GM21447 (cell line): ENCODE measurements around the gene FOLR3.
"Not testable (repeated sequence)": the region's sequence is repeated elsewhere in the genome, so short reads cannot be mapped to it uniquely, and the experiment has no call there.

Experiments used
- ATAC-seq: cut with Tn5 transposase; IDR thresholded peaks from one replicate; pipeline ENCODE4 v1.9.1; 2021; ENCODE audit not compliant: unreplicated experiment

FOLR3 gene

GRCh38 chr11:72162891-72163492 is 27.5 kb downstream of the FOLR3 start:
- no peak for ATAC-seq

DNA sequence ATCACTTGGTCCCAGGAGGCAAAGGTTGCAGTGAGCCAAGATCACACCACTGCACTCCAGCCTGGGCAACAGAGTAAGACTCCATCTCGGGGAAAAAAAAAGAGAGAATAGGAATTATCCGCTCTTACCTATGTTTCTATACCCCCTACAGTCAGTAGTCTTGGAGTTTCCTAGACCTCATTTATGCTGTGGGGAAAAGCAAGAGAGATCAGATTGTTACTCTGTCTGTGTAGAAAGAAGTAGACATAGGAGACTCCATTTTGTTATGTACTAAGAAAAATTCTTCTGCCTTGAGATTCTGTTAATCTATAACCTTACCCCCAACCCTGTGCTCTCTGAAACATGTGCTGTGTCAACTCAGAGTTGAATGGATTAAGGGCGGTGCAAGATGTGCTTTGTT is 28.7 kb downstream of the FOLR3 start:
- not testable (repeated sequence) for ATAC-seq

DNA sequence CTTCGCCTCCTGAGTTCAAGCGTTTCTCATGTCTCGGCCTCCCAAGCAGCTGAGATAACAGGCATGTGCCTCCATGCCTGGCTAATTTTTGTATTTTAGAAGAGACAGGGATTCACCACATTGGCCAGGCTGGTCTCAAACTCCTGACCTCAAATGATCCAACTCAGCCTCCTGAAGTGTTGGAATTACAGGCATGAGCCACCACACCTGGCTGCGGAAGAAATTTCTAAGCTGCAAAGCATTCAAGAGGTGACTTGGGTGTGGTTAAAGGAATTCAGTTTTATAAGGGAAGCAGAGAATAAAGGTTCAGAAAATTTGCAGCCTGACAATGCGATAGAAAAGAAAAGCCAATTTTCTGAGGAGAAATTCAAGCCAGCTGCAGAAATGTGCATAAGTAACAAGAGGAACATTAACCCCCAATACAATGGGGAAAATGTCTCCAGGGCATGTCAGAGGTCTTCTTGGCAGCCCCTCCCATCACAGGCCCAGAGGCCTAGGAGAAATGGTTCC is 33.6 kb downstream of the FOLR3 start:
- not testable (repeated sequence) for ATAC-seq

- ATAC-seq: not testable (repeated sequence)
These were observed 34.2 kb downstream of the FOLR3 start for GRCh38 chr11:72169754-72170153.

- not testable (repeated sequence) for ATAC-seq
These were observed 36.5 kb downstream of the FOLR3 start for GRCh38 chr11:72172043-72172442.

DNA sequence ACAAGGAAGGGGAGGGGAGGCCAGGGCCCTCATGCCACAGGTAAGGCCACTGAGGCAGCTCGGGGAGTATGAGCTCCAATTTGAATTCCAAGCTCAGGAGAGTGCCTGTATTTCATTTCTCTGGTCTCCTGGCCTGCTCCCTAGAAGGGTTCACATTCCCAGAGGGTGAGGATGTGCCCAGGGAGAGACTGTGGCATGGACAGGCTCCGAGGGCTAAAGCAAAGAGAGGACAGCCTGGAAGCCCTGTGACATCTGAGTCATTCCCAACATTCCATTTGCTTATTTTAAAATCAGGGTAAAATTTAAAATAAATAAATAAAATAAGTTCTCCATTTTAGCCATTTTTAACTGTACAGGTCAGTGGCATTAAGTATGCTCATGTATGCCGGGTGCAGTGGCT is 37.8 kb downstream of the FOLR3 start:
- ATAC-seq: no peak

- ATAC-seq: no peak
These were observed 39.0 kb downstream of the FOLR3 start for GRCh38 chr11:72174302-72175070.

DNA sequence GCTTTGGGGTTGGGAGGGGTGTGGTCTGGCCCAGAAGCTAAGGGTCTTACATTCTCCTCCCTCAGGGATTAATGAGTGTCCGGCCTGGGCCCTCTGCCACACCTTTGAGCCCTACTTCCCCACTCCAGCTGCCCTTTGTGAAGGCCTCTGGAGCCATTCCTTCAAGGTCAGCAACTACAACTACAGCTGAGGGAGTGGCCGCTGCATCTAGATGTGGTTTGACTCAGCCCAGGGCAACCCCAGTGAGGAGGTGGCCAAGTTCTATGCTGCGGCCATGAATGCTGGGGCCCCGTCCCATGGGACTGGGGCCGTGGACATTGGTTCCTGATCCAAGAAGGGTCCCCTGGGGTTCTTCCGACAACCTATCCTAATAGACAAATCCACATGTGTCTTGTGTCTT is 42.1 kb downstream of the FOLR3 start:
- ATAC-seq: no peak

DNA sequence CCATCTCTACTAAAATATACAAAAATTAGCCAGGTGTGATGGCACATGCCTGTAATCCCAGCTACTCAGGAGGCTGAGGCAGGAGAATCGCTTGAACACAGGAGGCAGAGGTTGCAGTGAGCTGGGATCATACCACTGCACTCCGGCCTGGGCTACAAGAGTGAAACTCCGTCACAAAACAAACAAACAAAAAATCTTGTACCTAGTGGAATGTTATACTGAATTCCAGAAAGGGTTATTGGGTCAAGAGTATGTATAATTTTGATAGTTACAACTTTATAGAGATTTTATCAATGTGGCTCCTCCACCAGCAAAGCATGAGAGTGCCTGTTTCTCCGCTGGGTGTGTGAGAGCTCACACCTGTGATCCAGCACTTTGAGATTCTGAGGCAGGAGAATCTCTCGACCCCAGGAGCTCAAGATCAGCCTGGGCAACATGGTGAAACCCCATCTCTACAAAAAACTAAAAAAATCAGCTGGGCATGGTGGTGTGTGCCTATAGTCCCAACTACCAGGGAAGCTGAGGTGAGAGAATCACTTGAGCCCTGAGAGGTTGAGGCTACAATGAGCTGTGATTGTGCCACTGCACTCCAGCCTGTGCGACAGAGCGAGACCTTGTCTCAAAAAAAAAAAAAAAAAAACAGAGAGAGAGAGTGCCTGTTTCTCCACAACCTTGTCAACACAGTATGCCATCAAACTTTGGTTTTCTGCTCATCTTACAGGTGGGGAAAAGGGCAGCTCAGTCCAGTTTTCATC is 43.7 kb downstream of the FOLR3 start:
- ATAC-seq: no peak

GRCh38 chr11:72179804-72180396 is 44.4 kb downstream of the FOLR3 start:
- ATAC-seq: no peak

GRCh38 chr11:72180892-72181552 is 45.5 kb downstream of the FOLR3 start:
- not testable (repeated sequence) for ATAC-seq

DNA sequence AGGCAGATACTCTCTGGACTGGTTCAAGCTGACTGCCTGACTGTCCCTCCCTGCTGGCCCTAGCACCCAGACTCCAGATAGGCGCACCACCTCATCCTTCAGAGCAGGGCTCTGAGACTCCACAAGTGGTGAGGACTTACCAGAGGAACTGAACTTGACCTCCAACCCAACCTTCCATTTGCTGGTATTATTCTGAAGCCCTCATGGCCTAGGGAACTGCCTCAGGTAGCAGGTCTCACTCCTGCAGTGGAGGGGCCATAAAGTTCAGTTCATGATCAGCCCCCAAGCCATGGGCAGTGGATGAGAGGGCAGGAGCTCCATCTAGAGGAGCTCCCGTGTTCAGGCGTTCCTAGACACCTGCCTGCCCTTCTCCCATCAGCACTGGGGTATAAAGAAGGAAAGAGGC is 46.0 kb downstream of the FOLR3 start:
- not testable (repeated sequence) for ATAC-seq

GRCh38 chr11:72188267-72188666 is 52.7 kb downstream of the FOLR3 start:
- no peak for ATAC-seq
